CD14-positive monocyte (primary cell): ENCODE data around the gene MS4A15. TPM values are rescaled to one million over a fixed set of nuclear protein-coding genes. Genes with fewer than 3 reads are reported as not detected.

Source experiments
- DNase-seq, 3 donors: peaks; one replicate each; pipeline ENCODE4 v3.0.0-alpha.2; 2011 to 2022
- H2AFZ ChIP-seq: 2 replicates; pipeline ENCODE4 v1.6.0; 2012; ENCODE audit warnings: mild to moderate bottlenecking, low read depth, low read length, inconsistent platforms; ENCODE audit not compliant: insufficient read depth, poor library complexity, severe bottlenecking
- H3K27ac ChIP-seq, 2 donors: 1 replicate in 1 of 2; 2 replicates in 1 of 2; pipeline ENCODE4 v1.5.1; 2012 to 2013; ENCODE audit warnings: low read length in 2 of 2, control low read depth in 1 of 2, inconsistent platforms in 1 of 2, low read depth in 1 of 2, mild to moderate bottlenecking in 1 of 2
- H3K27me3 ChIP-seq, 2 donors: one replicate each; pipeline versions ENCODE4 v1.6.0 to v1.6.1; 2011 to 2013; ENCODE audit warnings: low read length in 2 of 2; ENCODE audit not compliant: control insufficient read depth in 2 of 2, insufficient read depth in 2 of 2
- H3K36me3 ChIP-seq, 2 donors: replicated peaks in 1 of 2; 1 replicate in 1 of 2; 2 replicates in 1 of 2; pipeline versions ENCODE4 v1.5.1 to v1.6.1; 2012 to 2013; ENCODE audit warnings: low read length in 2 of 2, control low read depth in 1 of 2, inconsistent platforms in 1 of 2, mild to moderate bottlenecking in 1 of 2; ENCODE audit not compliant: insufficient read depth in 2 of 2, control insufficient read depth in 1 of 2
- H3K4me1 ChIP-seq, 2 donors: 1 replicate in 1 of 2; 2 replicates in 1 of 2; pipeline versions ENCODE4 v1.5.1 to v1.6.1; 2012 to 2013; ENCODE audit warnings: low read length in 2 of 2, control low read depth in 1 of 2, inconsistent platforms in 1 of 2, mild to moderate bottlenecking in 1 of 2, moderate library complexity in 1 of 2; ENCODE audit not compliant: insufficient read depth in 2 of 2, control insufficient read depth in 1 of 2
- H3K4me2 ChIP-seq: replicated peaks from 2 replicates; pipeline ENCODE3; 2012; ENCODE audit warnings: low read length, moderate library complexity, mild to moderate bottlenecking; ENCODE audit not compliant: poor library complexity, severe bottlenecking; ENCODE audit errors: extremely low read depth
- H3K4me3 ChIP-seq, 3 experiments: fragments of 200-600 bp in 1 of 3; sonication (generic) in 1 of 3; replicated peaks in 1 of 3; 1 replicate in 2 of 3; 2 replicates in 1 of 3; pipeline ENCODE4 v1.5.1; 2011 to 2013; ENCODE audit warnings: low read length in 3 of 3, mild to moderate bottlenecking in 3 of 3, control low read depth in 2 of 3, low read depth in 2 of 3, inconsistent platforms in 1 of 3, moderate library complexity in 1 of 3
- H3K79me2 ChIP-seq: 2 replicates; pipeline ENCODE4 v1.6.0; 2012; ENCODE audit warnings: mild to moderate bottlenecking, control low read depth, inconsistent platforms, low read length, moderate library complexity; ENCODE audit not compliant: insufficient read depth
- H3K9ac ChIP-seq: 2 replicates; pipeline ENCODE4 v1.6.0; 2017; ENCODE audit warnings: low read length, mild to moderate bottlenecking; ENCODE audit not compliant: insufficient read depth, poor library complexity, severe bottlenecking
- H3K9me3 ChIP-seq, 2 donors: replicated peaks in 1 of 2; 1 replicate in 1 of 2; 2 replicates in 1 of 2; pipeline versions ENCODE4 v1.5.1 to v1.6.1; 2012 to 2013; ENCODE audit warnings: low read length in 2 of 2, control low read depth in 1 of 2; ENCODE audit not compliant: control insufficient read depth in 1 of 2, insufficient read depth in 1 of 2
- H4K20me1 ChIP-seq: 2 replicates; pipeline ENCODE4 v1.6.0; 2012; ENCODE audit warnings: mild to moderate bottlenecking, low read length, control low read depth, moderate library complexity; ENCODE audit not compliant: insufficient read depth
- H3K27ac Mint-ChIP-seq, 7 donors: one replicate each; pipeline ENCODE4 v1.8.0; 2020; ENCODE audit warnings: mild to moderate bottlenecking in 7 of 7, mixed read lengths in 7 of 7, moderate library complexity in 6 of 7, inconsistent platforms in 2 of 7
- H3K27me3 Mint-ChIP-seq, 3 donors: one replicate each; pipeline ENCODE4 v1.8.0; 2021 to 2022; ENCODE audit warnings: low read depth in 3 of 3, mild to moderate bottlenecking in 3 of 3, mixed read lengths in 3 of 3, moderate library complexity in 3 of 3, inconsistent platforms in 1 of 3
- H3K36me3 Mint-ChIP-seq, 2 donors: one replicate each; pipeline ENCODE4 v1.8.0; 2020; ENCODE audit warnings: mixed read lengths in 2 of 2, inconsistent platforms in 1 of 2, mild to moderate bottlenecking in 1 of 2
- H3K4me1 Mint-ChIP-seq: one replicate; pipeline ENCODE4 v1.8.0; 2020; ENCODE audit warnings: mild to moderate bottlenecking, mixed read lengths
- H3K4me3 Mint-ChIP-seq, 2 donors: one replicate each; pipeline ENCODE4 v1.8.0; 2020; ENCODE audit warnings: mild to moderate bottlenecking in 2 of 2, mixed read lengths in 2 of 2, moderate library complexity in 1 of 2
- H3K9me3 Mint-ChIP-seq, 7 donors: one replicate each; pipeline ENCODE4 v1.8.0; 2020 to 2022; ENCODE audit warnings: mixed read lengths in 7 of 7, mild to moderate bottlenecking in 6 of 7, moderate library complexity in 6 of 7, inconsistent platforms in 2 of 7
- CTCF ChIP-seq: fragments of 200-600 bp; IDR thresholded peaks from one replicate; pipeline ENCODE4 v1.8.0; 2022; ENCODE audit warnings: antibody characterized with exemption, mild to moderate bottlenecking
- WGBS: methylation state at CpG from one replicate; pipeline ENCODE4 v1.1.5; 2013; ENCODE audit warnings: missing lambda C conversion rate; ENCODE audit not compliant: insufficient coverage; 5-methylcytosine and 5-hydroxymethylcytosine counted together
- intact Hi-C, 2 donors: fragments of 100-400 bp; cut with micrococcal nuclease; formaldehyde crosslinking; loops; one replicate each; pipeline versions ENCODE4 v1.15.0 to v1.15.1; 2023
- polyA plus RNA-seq, 3 donors: library from polyadenylated mRNA; depleted of rRNA in 1 of 3; unstranded in 2 of 3; stranded (reverse) in 1 of 3; fragments of 300-500 nt in 2 of 3; fragments of >200 nt in 1 of 3; fragmentation: Illumina TruSeq in 2 of 3; gene quantifications; 1 replicate in 2 of 3; 2 replicates in 1 of 3; pipeline ENCODE4 v1.2.3, GENCODE V29; 2012 to 2021

MS4A15 gene
- polyA plus RNA-seq, 3 donors: not detected

- Mint-ChIP-seq H3K9me3 (peaks cover 7 to 23% (median 10%) of the 10 kb centered on the region in 7 donors), H3K36me3 (no peaks in the 10 kb centered on the region), H3K4me3 (no peak overlapping the region), H3K4me1 (no peaks in the 10 kb centered on the region), H3K27me3 (peaks cover 2 to 7% (median 3%) of the 10 kb centered on the region in 3 donors), H3K27ac (no peak overlapping the region)
- no peaks in the 10 kb centered on the region for H3K4me1 ChIP-seq
- H3K27me3 ChIP-seq: peaks cover 0 to 2% of the 10 kb centered on the region in 2 donors
- intact Hi-C loops: loop anchor here in 1 of 2 donors (1.0 kb wide), 1 partner anchor 62 kb away; no protein-coding TSS in a partner anchor
- H2AFZ ChIP-seq: no peak overlapping the region
- H3K9me3 ChIP-seq: peaks cover 8 to 15% of the 10 kb centered on the region in 2 donors
- no peak overlapping the region for H3K4me2 ChIP-seq
- no peaks in the 10 kb centered on the region for H3K36me3 ChIP-seq
- WGBS: no CpG with 5 or more reads among the region's 4 CpGs
- no peak overlapping the region for H3K27ac ChIP-seq
- no peaks in the 10 kb centered on the region for H4K20me1 ChIP-seq
- H3K79me2 ChIP-seq: no peaks in the 10 kb centered on the region
- no peak for TF ChIP-seq CTCF
- no peak overlapping the region for H3K9ac ChIP-seq
- H3K4me3 ChIP-seq: no peak overlapping the region
- DNase-seq: no peak
Observed at GRCh38 chr11:60719391-60719790, 37.3 kb upstream of the MS4A15 start.

GRCh38 chr11:60720460-60720859 is 36.2 kb upstream of the MS4A15 start:
- no peak overlapping the region for H3K27ac ChIP-seq
- Mint-ChIP-seq H3K27me3 (peaks cover 2 to 8% (median 7%) of the 10 kb centered on the region in 3 donors), H3K27ac (no peak overlapping the region), H3K4me1 (no peaks in the 10 kb centered on the region), H3K4me3 (no peak overlapping the region), H3K9me3 (peaks cover 7 to 23% (median 10%) of the 10 kb centered on the region in 7 donors), H3K36me3 (no peaks in the 10 kb centered on the region)
- no peaks in the 10 kb centered on the region for H3K4me1 ChIP-seq
- no peaks in the 10 kb centered on the region for H3K36me3 ChIP-seq
- peaks cover 8 to 15% of the 10 kb centered on the region in 2 donors for H3K9me3 ChIP-seq
- peaks cover 0 to 2% of the 10 kb centered on the region in 2 donors for H3K27me3 ChIP-seq
- no peak for TF ChIP-seq CTCF
- H3K4me2 ChIP-seq: no peak overlapping the region
- no peak overlapping the region for H2AFZ ChIP-seq
- no peaks in the 10 kb centered on the region for H3K79me2 ChIP-seq
- no peak for DNase-seq
- no peak overlapping the region for H3K4me3 ChIP-seq
- no peaks in the 10 kb centered on the region for H4K20me1 ChIP-seq
- no peak overlapping the region for H3K9ac ChIP-seq
- intact Hi-C loops: no loop called here
- WGBS: 100% methylated on average over 1 of the region's 6 CpGs
